CD4-positive, alpha-beta T cell (primary cell): ENCODE measurements around the gene PAIP2B. TPM values are rescaled to one million over a fixed set of nuclear protein-coding genes. Genes with fewer than 3 reads are reported as not detected.
A peak's percentile ranks its signal among the peaks of the same experiment; 100 is the strongest.

Experiments used
- ATAC-seq: fragments of 200-7000 bp; cut with Tn5 transposase; one replicate; pipeline ENCODE4 v1.10.0; 2022; ENCODE audit warnings: mild to moderate bottlenecking; ENCODE audit not compliant: poor library complexity
- CTCF ChIA-PET: fragments of 350-600 bp; sonication (Branson Sonifier 250); formaldehyde crosslinking; loops from one replicate; lab custom pipeline; 2021; ENCODE audit warnings: antibody characterized with exemption, inconsistent platforms; lab: Charles Lee
- POLR2A ChIA-PET: fragments of 350-600 bp; sonication (Branson Sonifier 250); formaldehyde crosslinking; loops from one replicate; lab custom pipeline; 2021; ENCODE audit warnings: antibody characterized with exemption, inconsistent platforms; lab: Charles Lee
- DNase-seq, 14 experiments: peaks; one replicate each; pipeline ENCODE4 v3.0.0-alpha.2; 2013 to 2020; ENCODE audit warnings: mixed read lengths in 2 of 14
- H3K27ac ChIP-seq, 2 donors: one replicate each; pipeline versions ENCODE4 v1.5.1 to v1.7.0; 2013; ENCODE audit warnings: low read length in 2 of 2, low read depth in 1 of 2, mild to moderate bottlenecking in 1 of 2
- H3K27me3 ChIP-seq, 2 experiments: 1 replicate in 1 of 2; 2 replicates in 1 of 2; pipeline versions ENCODE4 v1.6.1 to v1.7.0; 2013; ENCODE audit warnings: low read length in 2 of 2, control low read depth in 1 of 2, mild to moderate bottlenecking in 1 of 2, moderate library complexity in 1 of 2; ENCODE audit not compliant: insufficient read depth in 2 of 2, control insufficient read depth in 1 of 2
- H3K36me3 ChIP-seq: one replicate; pipeline ENCODE4 v1.6.1; 2013; ENCODE audit warnings: low read length, control low read depth; ENCODE audit not compliant: insufficient read depth
- H3K4me1 ChIP-seq: one replicate; pipeline ENCODE4 v1.6.1; 2013; ENCODE audit warnings: low read length, control low read depth; ENCODE audit not compliant: insufficient read depth
- H3K4me3 ChIP-seq: one replicate; pipeline ENCODE4 v1.5.1; 2013; ENCODE audit warnings: mild to moderate bottlenecking, low read length, moderate library complexity
- H3K9me3 ChIP-seq, 2 experiments: 1 replicate in 1 of 2; 2 replicates in 1 of 2; pipeline versions ENCODE4 v1.6.1 to v1.7.0; 2013; ENCODE audit warnings: low read length in 2 of 2, mild to moderate bottlenecking in 2 of 2, control low read depth in 1 of 2, moderate library complexity in 1 of 2; ENCODE audit not compliant: control insufficient read depth in 1 of 2, insufficient read depth in 1 of 2
- H3K27ac Mint-ChIP-seq: one replicate; pipeline ENCODE4 v1.8.0; 2020; ENCODE audit warnings: mixed read lengths
- H3K27me3 Mint-ChIP-seq: one replicate; pipeline ENCODE4 v1.8.0; 2021; ENCODE audit warnings: mixed read lengths
- H3K36me3 Mint-ChIP-seq: one replicate; pipeline ENCODE4 v1.8.0; 2021; ENCODE audit warnings: low read depth, mixed read lengths
- H3K4me1 Mint-ChIP-seq: one replicate; pipeline ENCODE4 v1.8.0; 2021; ENCODE audit warnings: low read depth, mixed read lengths
- H3K4me3 Mint-ChIP-seq: one replicate; pipeline ENCODE4 v1.8.0; 2020; ENCODE audit warnings: mild to moderate bottlenecking, mixed read lengths
- H3K9me3 Mint-ChIP-seq: one replicate; pipeline ENCODE4 v1.8.0; 2020; ENCODE audit warnings: mixed read lengths
- CTCF ChIP-seq: fragments of 200-600 bp; IDR thresholded peaks from one replicate; pipeline ENCODE4 v1.8.0; 2022; ENCODE audit warnings: antibody characterized with exemption, mild to moderate bottlenecking
- intact Hi-C, 2 experiments: fragments of 100-400 bp; cut with DNase I in 1 of 2; cut with micrococcal nuclease in 1 of 2; formaldehyde crosslinking; loops; one replicate each; pipeline versions ENCODE4 v1.15.1 to v1.9.0; 2023 to 2025; cut with DNase I, micrococcal nuclease
- total RNA-seq, 174 experiments: library from RNA in 2 of 174; stranded (reverse) in 2 of 174; gene quantifications; one replicate each; pipeline ENCODE4 v1.2.3 and lab custom pipeline; 2021 to 2026

The PAIP2B gene
- total RNA-seq, 2 experiments from 2014 or later: 2.3 to 2.5 TPM

GRCh38 chr2:71155846-71156245 lies 71.1 kb downstream of the PAIP2B start:
- no peaks in the 10 kb centered on the region for H3K27me3 ChIP-seq
- no peak overlapping the region for H3K4me3 ChIP-seq
- H3K9me3 ChIP-seq: no peaks in the 10 kb centered on the region
- no peak overlapping the region for H3K4me3 Mint-ChIP-seq
- DNase-seq: no peak
- intact Hi-C loops: loop anchor here in 1 of 2 experiments (5.0 kb wide), 1 partner anchor 121 kb away; no protein-coding TSS in a partner anchor
- TF ChIP-seq CTCF: no peak
- peaks cover 7% of the 10 kb centered on the region for H3K4me1 Mint-ChIP-seq
- ChIA-PET POLR2A (no interaction called here), CTCF (interaction anchor here (1.5 kb wide), 1 partner anchor 354 kb away, joined by 3 read pairs; no protein-coding TSS in a partner anchor)
- peaks cover 10% of the 10 kb centered on the region for H3K4me1 ChIP-seq
- no peak for ATAC-seq
- H3K27ac ChIP-seq: no peak overlapping the region
- peaks cover 8% of the 10 kb centered on the region for H3K36me3 Mint-ChIP-seq
- peaks cover 17% of the 10 kb centered on the region for H3K27me3 Mint-ChIP-seq
- peaks cover 5% of the 10 kb centered on the region for H3K36me3 ChIP-seq
- H3K27ac Mint-ChIP-seq: no peak overlapping the region
- H3K9me3 Mint-ChIP-seq: no peaks in the 10 kb centered on the region

GRCh38 chr2:71154798-71155197 lies 72.1 kb downstream of the PAIP2B start:
- Mint-ChIP-seq H3K27ac (no peak overlapping the region), H3K4me1 (peaks cover 7% of the 10 kb centered on the region), H3K4me3 (no peak overlapping the region), H3K27me3 (peaks cover 14% of the 10 kb centered on the region), H3K9me3 (no peaks in the 10 kb centered on the region), H3K36me3 (peaks cover 16% of the 10 kb centered on the region)
- Histone ChIP-seq H3K9me3 (no peaks in the 10 kb centered on the region), H3K27ac (no peak overlapping the region), H3K27me3 (no peaks in the 10 kb centered on the region), H3K4me1 (peaks cover 10% of the 10 kb centered on the region), H3K36me3 (peaks cover 16% of the 10 kb centered on the region), H3K4me3 (no peak overlapping the region)
- no peak for ATAC-seq
- CTCF ChIA-PET: interaction anchor here (1.5 kb wide), 1 partner anchor 356 kb away, joined by 3 read pairs; no protein-coding TSS in a partner anchor
- intact Hi-C loops: loop anchor here in 1 of 2 experiments (5.0 kb wide), 1 partner anchor 123 kb away; no protein-coding TSS in a partner anchor
- POLR2A ChIA-PET: interaction anchor here (1.5 kb wide), 1 partner anchor 24 kb away, joined by 3 read pairs; no protein-coding TSS in a partner anchor
- no peak for TF ChIP-seq CTCF
- DNase-seq: peak in 4 of 14 experiments; percentile 2 to 31 (median 8)

GRCh38 chr2:71154279-71154678 lies 72.6 kb downstream of the PAIP2B start:
- ChIA-PET POLR2A (interaction anchor here (1.5 kb wide), 1 partner anchor 23 kb away, joined by 3 read pairs; no protein-coding TSS in a partner anchor), CTCF (interaction anchor here (1.5 kb wide), 1 partner anchor 356 kb away, joined by 3 read pairs; no protein-coding TSS in a partner anchor)
- no peaks in the 10 kb centered on the region for H3K27me3 ChIP-seq
- Mint-ChIP-seq H3K36me3 (peaks cover 21% of the 10 kb centered on the region), H3K9me3 (no peaks in the 10 kb centered on the region), H3K27me3 (peaks cover 12% of the 10 kb centered on the region), H3K4me3 (no peak overlapping the region), H3K4me1 (peaks cover 7% of the 10 kb centered on the region), H3K27ac (no peak overlapping the region)
- no peak overlapping the region for H3K27ac ChIP-seq
- TF ChIP-seq CTCF: no peak
- H3K36me3 ChIP-seq: peaks cover 20% of the 10 kb centered on the region
- ATAC-seq (no peak), DNase-seq (no peak)
- H3K4me3 ChIP-seq: no peak overlapping the region
- peaks cover 10% of the 10 kb centered on the region for H3K4me1 ChIP-seq
- H3K9me3 ChIP-seq: no peaks in the 10 kb centered on the region
- intact Hi-C loops: no loop called here
